ENCODE results near the gene ABL2. TPM values are rescaled to one million over a fixed set of nuclear protein-coding genes. Genes with fewer than 3 reads are reported as not detected.
"Not testable (repeated sequence)": the region's sequence is repeated elsewhere in the genome, so short reads cannot be mapped to it uniquely, and the experiment has no call there.

The ABL2 gene
- total RNA-seq, 2 experiments from 2014 or later: 6.6 to 8.4 TPM

DNA sequence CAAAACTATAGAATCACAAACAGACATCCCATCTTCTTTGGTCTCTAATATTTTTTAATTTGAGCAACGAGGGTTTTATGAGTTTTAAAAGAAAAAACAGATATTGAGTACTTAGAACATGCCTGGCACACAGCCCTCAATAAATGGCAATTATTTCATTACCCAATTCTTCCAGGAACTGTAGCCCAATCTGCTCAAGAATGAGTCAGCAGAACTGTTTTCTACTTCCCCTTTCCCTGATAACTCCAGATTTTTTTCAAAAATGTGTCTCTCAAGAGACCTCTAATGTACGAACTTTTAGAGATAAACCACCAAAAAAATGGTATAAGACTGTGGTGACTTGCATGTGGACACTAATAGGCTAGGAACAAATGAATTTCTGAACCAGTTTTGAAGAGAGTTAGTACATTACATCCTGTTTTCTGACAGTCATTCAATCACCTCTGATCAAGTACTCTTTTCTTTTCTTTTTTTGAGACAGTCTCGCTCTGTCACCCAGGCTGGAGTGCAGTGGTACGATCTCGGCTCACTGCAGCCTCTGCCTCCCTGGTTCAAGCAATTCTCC lies 11.5 kb downstream of the ABL2 start:
- Mint-ChIP-seq H3K36me3 (ENCODE audit: low read depth) (peaks cover 18% of the 10 kb centered on the region), H3K4me1 (peaks cover 22% of the 10 kb centered on the region), H3K9me3 (ENCODE audit: low read depth) (no peaks in the 10 kb centered on the region), H3K27ac (peak overlapping the region; percentile 8), H3K27me3 (no peaks in the 10 kb centered on the region), H3K4me3 (no peak overlapping the region)
- ChIA-PET CTCF (interaction anchor here (0.6 to 1.3 kb wide), 5 partner anchors 15 to 592 kb away, joined by 3 to 5 read pairs (median 4); no protein-coding TSS in a partner anchor), POLR2A (no interaction called here)
- DNase-seq: no peak
- intact Hi-C loops (cut with DNase I, micrococcal nuclease): no loop called here
- no peak for ATAC-seq

- DNase-seq; ATAC-seq; POLR2A ChIA-PET; H3K27me3 Mint-ChIP-seq; H3K9me3 Mint-ChIP-seq (ENCODE audit: low read depth); H3K27ac Mint-ChIP-seq; H3K4me3 Mint-ChIP-seq; CTCF ChIA-PET; intact Hi-C loops (cut with DNase I, micrococcal nuclease): not testable (repeated sequence)
- H3K4me1 Mint-ChIP-seq: peaks cover 18% of the 10 kb centered on the region
- peaks cover 10% of the 10 kb centered on the region for H3K36me3 Mint-ChIP-seq (ENCODE audit: low read depth)
Measured at GRCh38 chr1:179213317-179213716, 16.2 kb downstream of the ABL2 start.

DNA sequence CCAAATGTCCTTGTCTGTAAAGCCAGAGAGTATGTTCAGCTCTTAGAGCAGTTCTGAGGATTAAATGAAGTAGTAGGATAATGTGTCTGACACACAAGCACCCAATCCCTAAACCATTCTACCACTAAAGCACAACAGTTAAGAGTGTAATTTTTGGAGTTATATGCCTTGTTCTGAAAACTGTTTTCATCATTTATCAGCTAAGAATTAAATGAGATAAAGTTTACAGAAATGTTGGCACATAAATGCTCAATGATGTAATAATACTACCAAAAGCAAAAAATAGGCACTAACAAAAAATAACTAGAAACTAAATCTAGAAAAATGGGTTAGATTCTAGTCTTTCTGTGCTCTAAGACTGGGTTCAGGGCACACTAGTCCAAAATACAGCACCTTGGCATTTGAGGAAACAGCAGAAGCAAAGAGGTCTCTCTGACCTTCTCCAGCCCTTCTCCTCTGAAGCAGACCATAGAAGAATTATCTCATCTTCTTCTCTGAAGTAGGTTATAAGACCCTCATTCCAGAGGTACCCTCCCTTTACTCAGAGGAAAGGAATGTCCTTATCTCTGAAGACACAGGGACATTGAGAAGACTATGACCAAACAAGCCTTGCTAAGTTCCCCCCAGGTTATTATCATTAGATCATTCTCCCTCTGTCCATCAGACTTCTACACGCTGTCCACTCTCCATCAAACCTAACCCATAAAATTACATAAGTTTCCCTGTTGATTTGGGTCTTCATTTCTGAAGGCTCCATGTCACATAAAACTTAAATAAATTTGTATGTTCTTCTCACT lies 20.6 kb downstream of the ABL2 start:
- POLR2A ChIA-PET: interaction anchor here (0.6 kb wide), 1 partner anchor 8 kb away, joined by 3 read pairs; no protein-coding TSS in a partner anchor
- no peak for DNase-seq
- Mint-ChIP-seq H3K36me3 (ENCODE audit: low read depth) (peaks cover 5% of the 10 kb centered on the region), H3K27ac (no peak overlapping the region), H3K4me3 (no peak overlapping the region), H3K9me3 (ENCODE audit: low read depth) (peaks cover 3% of the 10 kb centered on the region), H3K27me3 (no peaks in the 10 kb centered on the region), H3K4me1 (peaks cover 20% of the 10 kb centered on the region)
- intact Hi-C loops (cut with DNase I, micrococcal nuclease): no loop called here
- ATAC-seq: no peak
- CTCF ChIA-PET: interaction anchor here (0.8 to 1.7 kb wide), 3 partner anchors 15 to 94 kb away, joined by 3 to 4 read pairs (median 4); no protein-coding TSS in a partner anchor

DNA sequence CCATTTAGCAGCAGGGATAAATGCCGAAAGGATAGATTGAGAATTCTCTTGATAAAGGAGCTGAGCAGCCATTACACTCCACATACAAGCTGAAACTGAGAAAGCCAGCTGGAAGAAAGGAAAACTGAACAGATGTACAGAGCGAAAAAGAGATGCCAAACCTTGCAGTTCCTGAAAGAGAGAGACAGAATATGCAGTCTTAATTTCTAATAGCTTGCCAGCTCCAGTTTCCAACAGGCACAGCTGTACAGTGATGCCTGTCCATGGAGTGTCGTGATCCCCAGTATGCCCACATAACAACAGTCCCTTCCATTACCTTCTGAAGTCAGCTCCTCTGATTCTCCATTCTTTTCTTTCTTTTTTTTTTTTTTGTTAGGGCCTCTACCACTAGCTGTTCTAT lies 22.7 kb downstream of the ABL2 start:
- ChIA-PET POLR2A (no interaction called here), CTCF (interaction anchor here (0.5 to 1.3 kb wide), 4 partner anchors 12 to 205 kb away, joined by 3 to 4 read pairs (median 3); no protein-coding TSS in a partner anchor)
- no peaks in the 10 kb centered on the region for H3K27me3 Mint-ChIP-seq
- ATAC-seq (no peak), DNase-seq (no peak)
- peaks cover 2% of the 10 kb centered on the region for H3K36me3 Mint-ChIP-seq (ENCODE audit: low read depth)
- intact Hi-C loops (cut with DNase I, micrococcal nuclease): no loop called here
- peaks cover under 1% of the 10 kb centered on the region for H3K9me3 Mint-ChIP-seq (ENCODE audit: low read depth)
- H3K4me1 Mint-ChIP-seq: peaks cover 32% of the 10 kb centered on the region
- no peak overlapping the region for H3K27ac Mint-ChIP-seq
- H3K4me3 Mint-ChIP-seq: no peak overlapping the region

GRCh38 chr1:179205284-179205683 lies 24.2 kb downstream of the ABL2 start:
- CTCF ChIA-PET: interaction anchor here (0.6 to 1.0 kb wide), 3 partner anchors 84 to 394 kb away, joined by 3 to 6 read pairs (median 3); no protein-coding TSS in a partner anchor
- ATAC-seq: peak; percentile 94

GRCh38 chr1:179202161-179202560 lies 27.3 kb downstream of the ABL2 start:
- Mint-ChIP-seq H3K27ac (no peak overlapping the region), H3K4me1 (peaks cover 33% of the 10 kb centered on the region), H3K27me3 (no peaks in the 10 kb centered on the region), H3K4me3 (no peak overlapping the region), H3K9me3 (ENCODE audit: low read depth) (no peaks in the 10 kb centered on the region), H3K36me3 (ENCODE audit: low read depth) (no peaks in the 10 kb centered on the region)
- CTCF ChIA-PET: interaction anchor here (0.8 kb wide), 1 partner anchor 9 kb away, joined by 3 read pairs; no protein-coding TSS in a partner anchor
- intact Hi-C loops (cut with DNase I, micrococcal nuclease): no loop called here
- no peak for DNase-seq
- ATAC-seq: no peak
- POLR2A ChIA-PET: no interaction called here

More at GRCh38 chr1:179205284-179205683, 24.2 kb downstream of the ABL2 start:
- DNase-seq: no peak
- no peaks in the 10 kb centered on the region for H3K27me3 Mint-ChIP-seq
- H3K27ac Mint-ChIP-seq: peak overlapping the region; percentile 63
- no peak overlapping the region for H3K4me3 Mint-ChIP-seq
- POLR2A ChIA-PET: no interaction called here
- H3K4me1 Mint-ChIP-seq: peaks cover 35% of the 10 kb centered on the region
- H3K9me3 Mint-ChIP-seq (ENCODE audit: low read depth): no peaks in the 10 kb centered on the region
- H3K36me3 Mint-ChIP-seq (ENCODE audit: low read depth): no peaks in the 10 kb centered on the region
- intact Hi-C loops (cut with DNase I, micrococcal nuclease): no loop called here

GRCh38 chr1:179200586-179200985 lies 28.9 kb downstream of the ABL2 start:
- POLR2A ChIA-PET: no interaction called here
- CTCF ChIA-PET: no interaction called here
- no peaks in the 10 kb centered on the region for H3K9me3 Mint-ChIP-seq (ENCODE audit: low read depth)
- no peak for ATAC-seq
- no peak overlapping the region for H3K4me3 Mint-ChIP-seq
- no peak for DNase-seq
- intact Hi-C loops (cut with DNase I, micrococcal nuclease): no loop called here
- peaks cover 24% of the 10 kb centered on the region for H3K4me1 Mint-ChIP-seq
- no peak overlapping the region for H3K27ac Mint-ChIP-seq
- no peaks in the 10 kb centered on the region for H3K36me3 Mint-ChIP-seq (ENCODE audit: low read depth)
- no peaks in the 10 kb centered on the region for H3K27me3 Mint-ChIP-seq

DNA sequence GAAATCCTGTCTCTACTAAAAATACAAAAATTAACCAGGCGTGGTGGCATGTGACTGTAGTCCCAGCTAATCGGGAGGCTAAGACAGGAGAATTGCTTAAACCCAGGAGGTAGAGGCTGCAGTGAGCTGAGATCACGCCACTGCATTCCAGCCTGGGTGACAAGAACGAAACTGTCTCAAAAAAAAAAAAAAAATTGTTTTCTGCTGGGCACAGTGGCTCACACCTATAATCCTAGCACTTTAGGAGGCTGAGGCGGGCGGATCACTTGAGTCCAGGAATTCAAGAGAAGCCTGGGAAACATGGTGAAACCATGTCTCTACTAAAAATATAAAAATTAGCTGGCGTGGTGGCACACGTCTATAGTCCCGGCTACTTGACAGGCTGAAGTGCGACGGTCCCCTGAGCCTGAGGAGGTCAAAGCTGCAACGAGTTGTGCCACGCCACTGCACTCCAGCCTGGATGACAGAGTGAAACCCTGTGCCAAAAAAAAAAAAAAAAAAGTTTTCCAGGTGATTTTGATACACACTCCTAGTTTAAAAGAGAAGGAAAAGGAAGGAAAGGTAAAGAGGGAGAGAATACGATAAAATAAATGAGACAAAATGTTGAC lies 31.7 kb downstream of the ABL2 start:
- ChIA-PET CTCF (no interaction called here), POLR2A (no interaction called here)
- no peak for DNase-seq
- Mint-ChIP-seq H3K27me3 (no peaks in the 10 kb centered on the region), H3K4me3 (no peak overlapping the region), H3K36me3 (ENCODE audit: low read depth) (no peaks in the 10 kb centered on the region), H3K27ac (no peak overlapping the region), H3K9me3 (ENCODE audit: low read depth) (no peaks in the 10 kb centered on the region), H3K4me1 (peaks cover 12% of the 10 kb centered on the region)
- intact Hi-C loops (cut with DNase I, micrococcal nuclease): no loop called here
- no peak for ATAC-seq

- H3K4me1 Mint-ChIP-seq; H3K4me3 Mint-ChIP-seq; POLR2A ChIA-PET; H3K36me3 Mint-ChIP-seq (ENCODE audit: low read depth); H3K9me3 Mint-ChIP-seq (ENCODE audit: low read depth); DNase-seq; H3K27ac Mint-ChIP-seq; ATAC-seq; H3K27me3 Mint-ChIP-seq; intact Hi-C loops (cut with DNase I, micrococcal nuclease): not testable (repeated sequence)
- CTCF ChIA-PET: interaction anchor here (1.0 kb wide), 1 partner anchor 449 kb away, joined by 3 read pairs; no protein-coding TSS in a partner anchor
Measured at GRCh38 chr1:179195857-179196256, 33.6 kb downstream of the ABL2 start.

DNA sequence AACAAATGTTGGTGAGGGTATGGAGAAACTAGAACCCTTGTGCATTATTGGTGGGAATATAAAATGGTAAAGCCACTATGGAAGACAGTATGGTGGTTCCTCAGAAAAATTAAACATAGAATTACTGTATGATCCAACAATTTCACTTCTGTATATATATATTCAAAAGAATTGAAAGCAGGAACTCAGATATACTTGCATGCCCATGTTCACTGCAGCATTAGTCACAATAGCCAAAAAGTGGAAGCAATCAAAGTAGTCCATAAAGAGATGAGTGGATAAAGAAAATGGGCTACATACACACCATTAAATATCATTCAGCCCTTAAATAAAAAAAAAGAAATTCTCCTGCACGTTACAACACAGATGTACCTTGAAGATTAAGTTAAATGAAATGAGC lies 34.1 kb downstream of the ABL2 start:
- H3K27ac Mint-ChIP-seq: no peak overlapping the region
- POLR2A ChIA-PET: no interaction called here
- no peaks in the 10 kb centered on the region for H3K27me3 Mint-ChIP-seq
- H3K36me3 Mint-ChIP-seq (ENCODE audit: low read depth): no peaks in the 10 kb centered on the region
- intact Hi-C loops (cut with DNase I, micrococcal nuclease): no loop called here
- H3K4me3 Mint-ChIP-seq: no peak overlapping the region
- H3K4me1 Mint-ChIP-seq: peaks cover 12% of the 10 kb centered on the region
- no peak for ATAC-seq
- no peak for DNase-seq
- H3K9me3 Mint-ChIP-seq (ENCODE audit: low read depth): no peaks in the 10 kb centered on the region
- CTCF ChIA-PET: interaction anchor here (0.6 to 1.0 kb wide), 3 partner anchors 12 to 448 kb away, joined by 3 read pairs; no protein-coding TSS in a partner anchor

GRCh38 chr1:179194068-179194537 lies 35.4 kb downstream of the ABL2 start:
- ChIA-PET CTCF (interaction anchor here (0.8 to 1.2 kb wide), 2 partner anchors 15 to 176 kb away, joined by 3 read pairs; no protein-coding TSS in a partner anchor), POLR2A (no interaction called here)
- ATAC-seq (no peak), DNase-seq (no peak)
- Mint-ChIP-seq H3K9me3 (ENCODE audit: low read depth) (no peaks in the 10 kb centered on the region), H3K27me3 (no peaks in the 10 kb centered on the region), H3K4me3 (no peak overlapping the region), H3K36me3 (ENCODE audit: low read depth) (no peaks in the 10 kb centered on the region), H3K27ac (no peak overlapping the region), H3K4me1 (peaks cover 12% of the 10 kb centered on the region)
- intact Hi-C loops (cut with DNase I, micrococcal nuclease): loop anchor here (1.0 to 5.0 kb wide), 3 partner anchors 52 to 112 kb away; partner anchors contain the start of gene TOR3A (in 1 of the 2)

All from activated CD4-positive, alpha-beta T cell treated with anti-CD3 and anti-CD28 coated beads for 36 hours (primary cell).